Mesenchymal stem cell (in vitro differentiated cells and primary cell): ENCODE measurements around the gene COL4A2.
A peak's percentile ranks its signal among the peaks of the same experiment; 100 is the strongest.

Experiments used
- DNase-seq: peaks from one replicate; pipeline ENCODE4 v3.0.0-alpha.2; 2013
- H2AFZ ChIP-seq: one replicate; pipeline ENCODE4 v1.6.1; 2013; ENCODE audit warnings: low read depth, mild to moderate bottlenecking, control low read depth, inconsistent platforms, low read length, moderate library complexity
- H2AK5ac ChIP-seq: 2 replicates; pipeline ENCODE4 v1.6.1; 2013; ENCODE audit warnings: low read length, moderate library complexity, mild to moderate bottlenecking, inconsistent platforms; ENCODE audit not compliant: severe bottlenecking
- H2BK120ac ChIP-seq: one replicate; pipeline ENCODE4 v1.6.1; 2013; ENCODE audit warnings: low read depth, mild to moderate bottlenecking, inconsistent platforms, low read length, moderate library complexity
- H2BK12ac ChIP-seq, 2 experiments: one replicate each; pipeline ENCODE4 v1.6.1; 2013; ENCODE audit warnings: inconsistent platforms in 2 of 2, low read length in 2 of 2, mild to moderate bottlenecking in 2 of 2, moderate library complexity in 2 of 2, control low read depth in 1 of 2
- H2BK15ac ChIP-seq: one replicate; pipeline ENCODE4 v1.6.1; 2013; ENCODE audit warnings: mild to moderate bottlenecking, low read depth, inconsistent platforms; ENCODE audit not compliant: poor library complexity, severe bottlenecking
- H2BK5ac ChIP-seq: 2 replicates; pipeline ENCODE4 v1.6.1; 2013; ENCODE audit warnings: low read depth, mild to moderate bottlenecking, low read length, control low read depth, inconsistent platforms; ENCODE audit not compliant: poor library complexity, severe bottlenecking
- H3K14ac ChIP-seq, 2 experiments: one replicate each; pipeline ENCODE4 v1.6.1; 2013; ENCODE audit warnings: inconsistent platforms in 2 of 2, low read length in 2 of 2, control low read depth in 1 of 2, mild to moderate bottlenecking in 1 of 2, moderate library complexity in 1 of 2
- H3K18ac ChIP-seq, 2 experiments: one replicate each; pipeline ENCODE4 v1.6.1; 2013; ENCODE audit warnings: inconsistent platforms in 2 of 2, low read length in 2 of 2, control low read depth in 1 of 2, low read depth in 1 of 2, mild to moderate bottlenecking in 1 of 2
- H3K23ac ChIP-seq, 2 experiments: one replicate each; pipeline ENCODE4 v1.6.1; 2013; ENCODE audit warnings: inconsistent platforms in 2 of 2, low read length in 2 of 2, mild to moderate bottlenecking in 2 of 2, moderate library complexity in 2 of 2, control low read depth in 1 of 2
- H3K27ac ChIP-seq: 2 replicates; pipeline ENCODE4 v1.5.1; 2013; ENCODE audit warnings: mild to moderate bottlenecking, moderate library complexity, low read length, control low read depth, inconsistent platforms; ENCODE audit not compliant: poor library complexity, severe bottlenecking
- H3K27me3 ChIP-seq, 2 experiments: 2 replicates each; pipeline versions ENCODE4 v1.6.1 to v1.7.0; 2013; ENCODE audit warnings: low read length in 2 of 2, mild to moderate bottlenecking in 2 of 2, moderate library complexity in 2 of 2, control low read depth in 1 of 2, inconsistent platforms in 1 of 2; ENCODE audit not compliant: control insufficient read depth in 1 of 2, insufficient read depth in 1 of 2
- H3K36me3 ChIP-seq, 2 experiments: 2 replicates each; pipeline versions ENCODE4 v1.6.1 to v1.7.0; 2013; ENCODE audit warnings: low read length in 2 of 2, control low read depth in 1 of 2, inconsistent platforms in 1 of 2, low read depth in 1 of 2, mild to moderate bottlenecking in 1 of 2; ENCODE audit not compliant: insufficient read depth in 2 of 2, control insufficient read depth in 1 of 2
- H3K4ac ChIP-seq, 2 experiments: one replicate each; pipeline ENCODE4 v1.6.1; 2013; ENCODE audit warnings: inconsistent platforms in 2 of 2, low read length in 2 of 2, mild to moderate bottlenecking in 2 of 2, moderate library complexity in 2 of 2, control low read depth in 1 of 2, low read depth in 1 of 2
- H3K4me1 ChIP-seq: 2 replicates; pipeline ENCODE4 v1.6.1; 2013; ENCODE audit warnings: low read depth, low read length, control low read depth; ENCODE audit not compliant: control insufficient read depth, insufficient read depth
- H3K4me2 ChIP-seq: 2 replicates; pipeline ENCODE4 v1.6.1; 2013; ENCODE audit warnings: low read length, mild to moderate bottlenecking, inconsistent platforms; ENCODE audit not compliant: poor library complexity, severe bottlenecking
- H3K4me3 ChIP-seq, 2 experiments: 2 replicates each; pipeline versions ENCODE4 v1.5.1 to v1.7.0; 2013; ENCODE audit warnings: low read length in 2 of 2, mild to moderate bottlenecking in 2 of 2, control low read depth in 1 of 2, low read depth in 1 of 2; ENCODE audit not compliant: insufficient read depth in 1 of 2
- H3K79me1 ChIP-seq: replicated peaks from 2 replicates; pipeline ENCODE4 v1.6.1; 2013; ENCODE audit warnings: mild to moderate bottlenecking, control low read depth, low read length, inconsistent platforms; ENCODE audit not compliant: poor library complexity, severe bottlenecking
- H3K9ac ChIP-seq: 2 replicates; pipeline ENCODE4 v1.7.0; 2013; ENCODE audit warnings: mild to moderate bottlenecking, low read length, moderate library complexity
- H3K9me3 ChIP-seq: 2 replicates; pipeline ENCODE4 v1.7.0; 2013; ENCODE audit warnings: mild to moderate bottlenecking, low read length; ENCODE audit not compliant: control insufficient read depth
- H4K8ac ChIP-seq: one replicate; pipeline ENCODE4 v1.6.1; 2013; ENCODE audit warnings: inconsistent platforms, mild to moderate bottlenecking, low read length, moderate library complexity
- H4K91ac ChIP-seq: one replicate; pipeline ENCODE4 v1.6.1; 2013; ENCODE audit warnings: mild to moderate bottlenecking, low read length, inconsistent platforms
- WGBS: methylation state at CpG from one replicate; pipeline ENCODE4 v1.1.7; 2013; ENCODE audit warnings: mixed read lengths; 5-methylcytosine and 5-hydroxymethylcytosine counted together

Gene COL4A2

DNA sequence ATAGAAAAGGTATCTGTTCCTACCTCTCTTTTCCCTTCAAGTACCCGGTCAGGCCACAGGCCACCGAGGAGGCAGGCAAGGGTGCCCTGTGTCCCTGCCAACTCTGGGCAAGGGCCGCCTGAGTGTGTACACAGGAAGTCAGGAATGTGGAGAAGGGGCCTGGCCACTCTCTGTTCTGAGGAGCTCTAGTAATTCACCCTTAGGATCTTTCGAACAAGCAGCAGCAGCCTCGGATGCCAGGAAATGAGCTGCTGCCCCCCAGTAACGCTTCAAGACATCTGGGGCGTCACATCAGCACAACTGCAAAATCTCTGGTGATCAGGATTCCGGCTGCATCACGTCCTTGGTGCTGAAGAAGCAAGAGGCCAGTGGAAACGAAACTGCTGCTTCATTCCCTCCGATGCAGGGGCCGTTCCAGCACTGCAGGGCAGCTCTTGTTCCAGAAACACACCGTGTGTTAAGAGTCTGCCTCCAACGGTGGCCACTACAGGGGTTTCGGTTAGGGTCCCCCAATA is 252.4 kb downstream of the COL4A2 start:
- Histone ChIP-seq H3K4ac (no peak overlapping the region), H3K36me3 (peaks cover 0 to 3% of the 10 kb centered on the region in 2 experiments), H4K8ac (no peak overlapping the region), H3K4me1 (peaks cover 10% of the 10 kb centered on the region), H3K18ac (no peak overlapping the region), H3K9ac (peak overlapping the region; percentile 77), H3K4me2 (no peak overlapping the region), H3K14ac (no peak overlapping the region), H2BK120ac (no peak overlapping the region), H3K27me3 (no peaks in the 10 kb centered on the region), H2BK5ac (no peak overlapping the region), H3K79me1 (peaks cover 17% of the 10 kb centered on the region), H3K4me3 (peak overlapping the region in 1 of 2 experiments; percentile 88), H3K27ac (no peak overlapping the region), H4K91ac (no peak overlapping the region), H2BK12ac (no peak overlapping the region), H2BK15ac (no peak overlapping the region), H2AK5ac (no peak overlapping the region), H2AFZ (no peak overlapping the region), H3K23ac (no peak overlapping the region), H3K9me3 (peaks cover 9% of the 10 kb centered on the region)
- DNase-seq = peak; percentile 48
- WGBS = 70% methylated on average over 14 of the region's 15 CpGs

DNA sequence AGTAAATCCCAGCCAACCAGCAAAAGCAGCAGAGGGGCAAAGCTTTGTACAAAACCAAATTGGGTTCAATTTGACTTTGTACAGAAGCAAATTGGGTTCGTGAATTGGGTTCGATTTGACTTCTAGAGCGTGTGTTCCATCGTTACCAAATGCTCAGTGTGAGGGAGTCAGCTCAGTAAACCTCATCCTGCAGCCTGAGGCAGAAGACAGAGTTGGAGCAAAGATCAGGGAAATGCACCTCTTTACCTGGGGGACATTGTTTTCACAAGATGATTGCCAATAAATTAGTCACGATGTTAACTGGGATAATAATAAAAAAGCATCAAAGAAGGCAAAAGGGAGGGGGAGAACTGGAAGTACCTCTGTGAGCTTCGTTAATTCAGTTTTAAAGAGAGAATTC is 252.9 kb downstream of the COL4A2 start:
- Histone ChIP-seq H2BK120ac (no peak overlapping the region), H3K14ac (no peak overlapping the region), H4K91ac (no peak overlapping the region), H2BK5ac (no peak overlapping the region), H3K27me3 (no peaks in the 10 kb centered on the region), H3K4me1 (peaks cover 10% of the 10 kb centered on the region), H2BK12ac (no peak overlapping the region), H3K36me3 (peaks cover 0 to 3% of the 10 kb centered on the region in 2 experiments), H3K79me1 (peaks cover 15% of the 10 kb centered on the region), H3K18ac (no peak overlapping the region), H2BK15ac (no peak overlapping the region), H3K4ac (no peak overlapping the region), H2AFZ (no peak overlapping the region), H3K27ac (no peak overlapping the region), H3K4me3 (peak overlapping the region in 1 of 2 experiments; percentile 88), H3K23ac (no peak overlapping the region), H3K4me2 (no peak overlapping the region), H2AK5ac (no peak overlapping the region), H3K9me3 (peaks cover 9% of the 10 kb centered on the region), H3K9ac (peak overlapping the region; percentile 77), H4K8ac (peak overlapping the region; percentile 4)
- 88% methylated on average over 5 of the region's 6 CpGs for WGBS
- no peak for DNase-seq

DNA sequence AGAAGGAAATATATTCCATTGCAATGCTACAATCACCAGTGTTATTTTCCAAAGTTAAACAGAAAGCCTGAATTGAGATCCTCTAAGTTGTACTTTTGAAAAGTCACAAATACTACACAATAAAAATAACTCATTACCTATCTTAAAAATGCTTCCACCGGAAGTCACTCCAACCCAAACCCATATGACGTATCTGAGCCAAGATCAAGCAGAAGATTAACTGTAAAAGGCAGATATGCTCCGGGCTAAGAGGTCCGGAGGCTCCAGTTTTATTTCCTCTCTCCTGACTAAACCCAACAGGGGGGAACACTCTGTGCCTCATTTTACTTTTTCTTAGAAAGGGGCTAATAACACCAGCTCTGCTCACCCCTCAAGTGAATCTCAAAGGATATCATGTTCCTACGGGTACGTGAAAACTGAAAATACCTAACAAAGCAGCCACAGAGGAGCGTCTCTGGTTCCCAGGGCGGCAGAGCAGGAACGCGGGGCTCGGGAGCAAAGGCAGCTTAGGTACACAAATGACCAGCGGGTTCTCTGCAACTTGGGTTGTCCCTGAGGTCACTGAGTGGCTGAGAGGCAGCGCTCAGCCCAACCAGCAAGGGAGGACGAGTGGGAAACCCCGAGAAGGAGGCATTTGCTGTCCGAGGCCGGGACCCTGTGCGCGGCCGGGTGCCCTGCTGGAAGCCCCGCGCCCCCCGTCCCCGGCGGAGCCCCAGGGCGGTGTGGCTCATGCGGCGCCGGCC is 253.7 kb downstream of the COL4A2 start:
- H2BK12ac ChIP-seq = peak overlapping the region in 1 of 2 experiments; percentile 55
- no peak overlapping the region for H2BK5ac ChIP-seq
- H2BK15ac ChIP-seq = peak overlapping the region; percentile 99
- H3K4ac ChIP-seq = peak overlapping the region in 1 of 2 experiments; percentile 17
- 6% methylated on average over 29 of the region's 29 CpGs for WGBS
- no peaks in the 10 kb centered on the region for H3K27me3 ChIP-seq
- peak overlapping the region; percentile 87 for H4K8ac ChIP-seq
- H3K23ac ChIP-seq = peak overlapping the region in 1 of 2 experiments; percentile 34
- H3K79me1 ChIP-seq = peaks cover 9% of the 10 kb centered on the region
- H3K36me3 ChIP-seq = peaks cover 0 to 3% of the 10 kb centered on the region in 2 experiments
- H3K4me2 ChIP-seq = peak overlapping the region; percentile 96
- H3K4me1 ChIP-seq = peaks cover 10% of the 10 kb centered on the region
- peak overlapping the region; percentile 84 for H2AFZ ChIP-seq
- H2BK120ac ChIP-seq = peak overlapping the region; percentile 88
- peak overlapping the region; percentile 77 for H3K9ac ChIP-seq
- H3K18ac ChIP-seq = peak overlapping the region; percentile 79 to 86
- H3K9me3 ChIP-seq = peaks cover 9% of the 10 kb centered on the region
- H3K4me3 ChIP-seq = peak overlapping the region; percentile 73 to 88
- H3K27ac ChIP-seq = no peak overlapping the region
- DNase-seq = peak; percentile 68
- H4K91ac ChIP-seq = peak overlapping the region; percentile 47
- H3K14ac ChIP-seq = peak overlapping the region in 1 of 2 experiments; percentile 51
- H2AK5ac ChIP-seq = no peak overlapping the region

DNA sequence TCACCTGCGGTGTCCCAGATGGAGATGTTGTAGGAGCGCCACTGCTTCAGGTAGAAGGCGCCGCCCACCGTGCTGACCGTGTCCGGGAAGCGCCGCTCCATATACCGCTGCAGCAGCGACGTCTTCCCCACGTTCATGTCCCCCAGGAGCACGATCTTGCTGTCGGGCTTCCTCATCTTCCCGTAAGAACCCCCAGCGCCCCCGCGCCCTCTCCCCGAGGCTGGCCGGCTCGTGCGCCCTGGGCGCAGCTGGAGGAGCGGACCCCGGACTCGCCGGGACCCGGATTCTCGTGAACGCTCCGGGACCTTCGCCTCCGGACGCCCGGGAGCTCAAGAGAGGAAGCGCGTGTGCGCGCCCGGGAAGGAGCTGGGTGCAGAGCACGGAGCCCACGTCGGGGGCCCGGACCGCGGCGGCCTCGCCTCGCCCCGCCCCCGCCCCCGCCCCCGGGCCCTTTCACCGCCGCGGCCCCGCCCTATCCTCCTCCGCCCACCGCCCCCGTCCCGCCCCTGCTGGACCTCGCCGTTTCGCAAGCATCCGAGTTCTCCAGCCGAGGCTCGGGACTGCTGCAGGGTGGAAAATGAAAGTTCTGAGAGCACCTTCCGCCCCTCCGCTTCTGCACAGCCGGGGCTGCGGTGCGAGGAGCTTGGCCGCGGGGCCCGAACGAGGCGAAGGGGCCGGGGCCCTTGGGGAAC is 254.4 kb downstream of the COL4A2 start, which contains the start of gene RAB20:
Gene RAB20, minus strand, starts transcription at position 379 of the 692 bp plus-strand sequence. Its CDS starts 203 bp downstream, at position 176.
- peak within 1 kb of the TSS in 1 of 2 experiments; percentile 51 for H3K14ac ChIP-seq
- peak within 1 kb of the TSS; percentile 44 for H3K27ac ChIP-seq

More for the DNA sequence above, 254.4 kb downstream of the COL4A2 start, which contains the start of gene RAB20:
- peak within 1 kb of the TSS; percentile 97 for H3K4me2 ChIP-seq
- H2BK5ac ChIP-seq = no peak within 1 kb of the TSS
- DNase-seq = peak; percentile 91
- peak within 1 kb of the TSS; percentile 87 for H4K8ac ChIP-seq
- H3K18ac ChIP-seq = peak within 1 kb of the TSS; percentile 79 to 86
- peaks cover 5% of the 10 kb centered on the region for H3K79me1 ChIP-seq
- peak within 1 kb of the TSS; percentile 84 for H2AFZ ChIP-seq
- peaks cover 8% of the 10 kb centered on the region for H3K9me3 ChIP-seq
- H2BK12ac ChIP-seq = peak within 1 kb of the TSS in 1 of 2 experiments; percentile 55
- H3K23ac ChIP-seq = peak within 1 kb of the TSS in 1 of 2 experiments; percentile 34
- H3K4me3 ChIP-seq = peak within 1 kb of the TSS; percentile 73 to 92
- H4K91ac ChIP-seq = peak within 1 kb of the TSS; percentile 58
- H3K4ac ChIP-seq = peak within 1 kb of the TSS; percentile 24 to 35
- H2AK5ac ChIP-seq = no peak within 1 kb of the TSS
- peaks cover 0 to 3% of the 10 kb centered on the region in 2 experiments for H3K36me3 ChIP-seq
- H2BK15ac ChIP-seq = peak within 1 kb of the TSS; percentile 99
- H2BK120ac ChIP-seq = peak within 1 kb of the TSS; percentile 88
- peak within 1 kb of the TSS; percentile 90 for H3K9ac ChIP-seq
- peaks cover 10% of the 10 kb centered on the region for H3K4me1 ChIP-seq
- H3K27me3 ChIP-seq = no peaks in the 10 kb centered on the region
- 1% methylated on average over 39 of the region's 79 CpGs for WGBS
